GM23338 (cell line): ENCODE results near the gene OR5L1. TPM values are rescaled to one million over a fixed set of nuclear protein-coding genes. Genes with fewer than 3 reads are reported as not detected.

ENCODE experiments used
- ATAC-seq: fragments of 200-7000 bp; cut with Tn5 transposase; 3 replicates; pipeline ENCODE4 v1.9.1; 2020
- DNase-seq: peaks from one replicate; pipeline ENCODE4 v3.0.0-alpha.2; 2015; ENCODE audit warnings: low spot score
- H2AFZ ChIP-seq: fragments of 200-600 bp; sonication (generic); 2 replicates; pipeline ENCODE4 v1.8.0; 2016; ENCODE audit warnings: antibody characterized with exemption, mild to moderate bottlenecking, moderate library complexity
- H3F3A ChIP-seq: fragments of 200-600 bp; sonication (generic); replicated peaks from 2 replicates; pipeline ENCODE4 v1.8.0; 2017; ENCODE audit warnings: antibody characterized with exemption, mixed run types, low read depth
- H3K27ac ChIP-seq: fragments of 200-600 bp; sonication (generic); 2 replicates; pipeline ENCODE4 v1.6.1; 2016; ENCODE audit warnings: low read depth
- H3K27me3 ChIP-seq: fragments of 200-600 bp; sonication (generic); 2 replicates; pipeline ENCODE4 v1.8.0; 2016; ENCODE audit warnings: mild to moderate bottlenecking, mixed run types, moderate library complexity; ENCODE audit not compliant: insufficient read depth
- H3K36me3 ChIP-seq: fragments of 200-600 bp; sonication (generic); 2 replicates; pipeline ENCODE4 v1.8.0; 2016; ENCODE audit warnings: mild to moderate bottlenecking; ENCODE audit not compliant: insufficient read depth
- H3K4me1 ChIP-seq: fragments of 200-600 bp; sonication (generic); 2 replicates; pipeline ENCODE4 v1.8.0; 2016; ENCODE audit warnings: mild to moderate bottlenecking, moderate library complexity; ENCODE audit not compliant: insufficient read depth
- H3K4me2 ChIP-seq: fragments of 200-600 bp; sonication (generic); 2 replicates; pipeline ENCODE4 v1.7.1; 2017; ENCODE audit warnings: mixed run types
- H3K4me3 ChIP-seq: fragments of 200-600 bp; sonication (generic); 2 replicates; pipeline ENCODE4 v1.6.1; 2016; ENCODE audit warnings: mixed run types
- H3K79me2 ChIP-seq: fragments of 200-600 bp; sonication (generic); replicated peaks from 2 replicates; pipeline ENCODE4 v1.8.0; 2017; ENCODE audit warnings: mild to moderate bottlenecking; ENCODE audit not compliant: insufficient read depth
- H3K9me2 ChIP-seq: fragments of 200-600 bp; sonication (generic); 2 replicates; pipeline ENCODE4 v1.8.0; 2017; ENCODE audit not compliant: insufficient read depth
- H4K20me1 ChIP-seq: fragments of 200-600 bp; sonication (generic); replicated peaks from 2 replicates; pipeline ENCODE4 v1.8.0; 2017; ENCODE audit warnings: mild to moderate bottlenecking; ENCODE audit not compliant: insufficient read depth
- H3K27ac Mint-ChIP-seq: 2 replicates; pipeline ENCODE4 v1.8.0; 2020; ENCODE audit warnings: inconsistent platforms, mild to moderate bottlenecking, moderate library complexity, mixed read lengths
- H3K27me3 Mint-ChIP-seq: 3 replicates; pipeline ENCODE4 v1.8.0; 2022; ENCODE audit warnings: low read depth, mild to moderate bottlenecking, moderate library complexity, mixed read lengths, inconsistent platforms; ENCODE audit not compliant: insufficient read depth, poor library complexity
- H3K36me3 Mint-ChIP-seq: 3 replicates; pipeline ENCODE4 v1.8.0; 2021; ENCODE audit warnings: low read depth, mild to moderate bottlenecking, inconsistent platforms, moderate library complexity, mixed read lengths
- H3K4me1 Mint-ChIP-seq: 3 replicates; pipeline ENCODE4 v1.8.0; 2020; ENCODE audit warnings: mild to moderate bottlenecking, inconsistent platforms, mixed read lengths
- H3K4me3 Mint-ChIP-seq: 3 replicates; pipeline ENCODE4 v1.8.0; 2021; ENCODE audit warnings: moderate library complexity, mild to moderate bottlenecking, inconsistent platforms, mixed read lengths
- H3K9me3 Mint-ChIP-seq: 3 replicates; pipeline ENCODE4 v1.8.0; 2020; ENCODE audit warnings: moderate library complexity, mild to moderate bottlenecking, inconsistent platforms, mixed read lengths
- CREB1 ChIP-seq: fragments of 250-450 bp; sonication (Bioruptor Pico); IDR thresholded peaks from 2 replicates; pipeline ENCODE4 v1.5.0; 2020; ENCODE audit warnings: low read depth, mild to moderate bottlenecking, moderate library complexity
- ETS1 ChIP-seq: IDR thresholded peaks from 2 replicates; pipeline ENCODE4 v1.6.1; 2016; ENCODE audit warnings: antibody characterized with exemption
- JUNB ChIP-seq: IDR thresholded peaks from one replicate; pipeline ENCODE4 v1.6.1; 2016; ENCODE audit warnings: antibody characterized with exemption; ENCODE audit not compliant: unreplicated experiment
- NANOG ChIP-seq: IDR thresholded peaks from 2 replicates; pipeline ENCODE4 v1.6.1; 2016; ENCODE audit warnings: antibody characterized with exemption, borderline replicate concordance
- POLR2AphosphoS5 ChIP-seq: IDR thresholded peaks from 2 replicates; pipeline ENCODE4 v1.6.1; 2016; ENCODE audit warnings: antibody characterized with exemption, low read depth
- REST ChIP-seq: IDR thresholded peaks from one replicate; pipeline ENCODE4 v1.6.1; 2018; ENCODE audit warnings: antibody characterized with exemption; ENCODE audit not compliant: unreplicated experiment
- STAT1 ChIP-seq: IDR thresholded peaks from one replicate; pipeline ENCODE4 v1.6.1; 2016; ENCODE audit warnings: antibody characterized with exemption; ENCODE audit not compliant: unreplicated experiment
- ZNF114 ChIP-seq: fragments of 250-450 bp; sonication (Bioruptor Pico); IDR thresholded peaks from 2 replicates; pipeline ENCODE4 v1.5.0; 2020; ENCODE audit warnings: mild to moderate bottlenecking, moderate library complexity
- ZNF462 ChIP-seq: fragments of 250-450 bp; sonication (Bioruptor Pico); IDR thresholded peaks from 2 replicates; pipeline ENCODE4 v1.5.0; 2020; ENCODE audit warnings: mild to moderate bottlenecking, moderate library complexity
- polyA plus RNA-seq: library from polyadenylated mRNA; unstranded; fragments of >200 nt; fragmentation: Nextera tagmentation; extraction: Ambion mirVana; gene quantifications from 2 replicates; pipeline ENCODE4 v1.2.1, GENCODE V29; 2016
- total RNA-seq: library from RNA; depleted of rRNA; stranded (reverse); fragments of >200 nt; shearing (Covaris generic); gene quantifications from 2 replicates; pipeline ENCODE4 v1.2.3, GENCODE V29; 2014

OR5L1 gene
- total and polyA plus RNA-seq, 2 experiments from 2014 or later, result not detected

DNA sequence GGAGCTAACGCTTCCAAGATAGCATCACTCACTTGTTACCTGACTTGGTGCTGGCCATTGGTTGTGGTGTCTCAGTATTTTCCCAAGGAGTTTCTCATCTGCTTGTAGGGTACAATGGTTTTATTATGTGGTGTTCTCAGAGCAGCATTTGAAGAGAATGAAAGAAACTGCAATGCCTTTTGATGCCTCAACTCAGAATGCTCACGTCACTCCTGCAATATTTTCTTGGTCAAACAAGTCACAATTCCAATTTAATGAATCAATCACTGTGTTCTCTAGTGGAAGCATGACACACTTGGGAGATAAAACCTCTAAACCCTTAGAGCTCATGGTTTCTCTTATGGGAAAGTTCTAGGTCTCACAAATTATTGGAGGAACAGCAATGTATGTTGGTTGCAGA lies 17.8 kb upstream of the OR5L1 start:
- no peak overlapping the region for H3K27ac Mint-ChIP-seq
- Histone ChIP-seq H3K4me3 (no peak overlapping the region), H3K27ac (no peak overlapping the region), H3K4me2 (no peak overlapping the region), H3K36me3 (no peaks in the 10 kb centered on the region), H2AFZ (no peak overlapping the region), H3F3A (no peaks in the 10 kb centered on the region), H3K4me1 (no peaks in the 10 kb centered on the region), H3K27me3 (no peaks in the 10 kb centered on the region), H4K20me1 (no peaks in the 10 kb centered on the region), H3K9me2 (no peaks in the 10 kb centered on the region), H3K79me2 (no peaks in the 10 kb centered on the region)
- no peaks in the 10 kb centered on the region for H3K4me1 Mint-ChIP-seq
- H3K4me3 Mint-ChIP-seq, result no peak overlapping the region
- H3K9me3 Mint-ChIP-seq, result peaks cover 76% of the 10 kb centered on the region
- H3K36me3 Mint-ChIP-seq, result peaks cover 5% of the 10 kb centered on the region
- H3K27me3 Mint-ChIP-seq, result peaks cover 2% of the 10 kb centered on the region
- TF ChIP-seq JUNB (no peak), POLR2AphosphoS5 (no peak), NANOG (no peak), CREB1 (CRISPR knock-in tag) (no peak), STAT1 (no peak), REST (no peak), ETS1 (no peak), ZNF114 (no peak), ZNF462 (CRISPR knock-in tag) (no peak)
- DNase-seq, result no peak
- ATAC-seq, result no peak
